Measurements from ENCODE around the gene DNAJC13. TPM values are rescaled to one million over a fixed set of nuclear protein-coding genes. Genes with fewer than 3 reads are reported as not detected.
"Not testable (repeated sequence)": the region's sequence is repeated elsewhere in the genome, so short reads cannot be mapped to it uniquely, and the experiment has no call there.

Gene DNAJC13
- total RNA-seq, 1 donor from 2014 or later, result 38.9 TPM

GRCh38 chr3:132550579-132551305 is 133.4 kb downstream of the DNAJC13 start:
- Histone ChIP-seq H3K4me3 (ENCODE audit: low read depth, low read length) (no peak overlapping the region), H3K27me3 (ENCODE audit: control insufficient read depth, insufficient read depth, low read length) (no peaks in the 10 kb centered on the region), H3K36me3 (ENCODE audit: control insufficient read depth, insufficient read depth, low read length) (no peaks in the 10 kb centered on the region)
- no peak for TF ChIP-seq CTCF (IDR thresholded peaks at IDR 0.05; ENCODE audit: insufficient read depth, low read length, poor library complexity, severe bottlenecking)
- no peak for DNase-seq (ENCODE audit: low read depth)

- DNase-seq (ENCODE audit: low read depth), result no peak
- no peak for TF ChIP-seq CTCF (IDR thresholded peaks at IDR 0.05; ENCODE audit: insufficient read depth, low read length, poor library complexity, severe bottlenecking)
- Histone ChIP-seq H3K4me3 (ENCODE audit: low read depth, low read length) (no peak overlapping the region), H3K36me3 (ENCODE audit: control insufficient read depth, insufficient read depth, low read length) (no peaks in the 10 kb centered on the region), H3K27me3 (ENCODE audit: control insufficient read depth, insufficient read depth, low read length) (no peaks in the 10 kb centered on the region)
These were observed 136.5 kb downstream of the DNAJC13 start for GRCh38 chr3:132553826-132554225.

- no peaks in the 10 kb centered on the region for H3K36me3 ChIP-seq (ENCODE audit: control insufficient read depth, insufficient read depth, low read length)
- H3K27me3 ChIP-seq (ENCODE audit: control insufficient read depth, insufficient read depth, low read length), result no peaks in the 10 kb centered on the region
- H3K4me3 ChIP-seq (ENCODE audit: low read depth, low read length), result no peak overlapping the region
- no peak for TF ChIP-seq CTCF (IDR thresholded peaks at IDR 0.05; ENCODE audit: insufficient read depth, low read length, poor library complexity, severe bottlenecking)
- no peak for DNase-seq (ENCODE audit: low read depth)
These were observed 137.1 kb downstream of the DNAJC13 start for GRCh38 chr3:132554437-132554836.

- DNase-seq (ENCODE audit: low read depth), result no peak
- Histone ChIP-seq H3K27me3 (ENCODE audit: control insufficient read depth, insufficient read depth, low read length) (no peaks in the 10 kb centered on the region), H3K4me3 (ENCODE audit: low read depth, low read length) (no peak overlapping the region), H3K36me3 (ENCODE audit: control insufficient read depth, insufficient read depth, low read length) (no peaks in the 10 kb centered on the region)
- no peak for TF ChIP-seq CTCF (IDR thresholded peaks at IDR 0.05; ENCODE audit: insufficient read depth, low read length, poor library complexity, severe bottlenecking)
These were observed 138.2 kb downstream of the DNAJC13 start for GRCh38 chr3:132555306-132556035.

GRCh38 chr3:132556036-132556386 is 138.7 kb downstream of the DNAJC13 start:
- not testable (repeated sequence) for H3K27me3 ChIP-seq (ENCODE audit: control insufficient read depth, insufficient read depth, low read length); H3K36me3 ChIP-seq (ENCODE audit: control insufficient read depth, insufficient read depth, low read length); DNase-seq (ENCODE audit: low read depth); H3K4me3 ChIP-seq (ENCODE audit: low read depth, low read length)

- no peaks in the 10 kb centered on the region for H3K27me3 ChIP-seq (ENCODE audit: control insufficient read depth, insufficient read depth, low read length)
- H3K36me3 ChIP-seq (ENCODE audit: control insufficient read depth, insufficient read depth, low read length), result no peaks in the 10 kb centered on the region
These were observed 139.3 kb downstream of the DNAJC13 start for GRCh38 chr3:132556508-132557159.

More at GRCh38 chr3:132556508-132557159, 139.3 kb downstream of the DNAJC13 start:
- no peak for DNase-seq (ENCODE audit: low read depth)
- TF ChIP-seq CTCF (IDR thresholded peaks at IDR 0.05; ENCODE audit: insufficient read depth, low read length, poor library complexity, severe bottlenecking), result no peak
- no peak overlapping the region for H3K4me3 ChIP-seq (ENCODE audit: low read depth, low read length)

Measured in kidney epithelial cell (primary cell).